Gastrocnemius medialis (tissue), 4 donors: ENCODE data around the gene AGTR2. TPM values are rescaled to one million over a fixed set of nuclear protein-coding genes. Genes with fewer than 3 reads are reported as not detected.
"Not testable (repeated sequence)": the region's sequence is repeated elsewhere in the genome, so short reads cannot be mapped to it uniquely, and the experiment has no call there.

Experiments
- ATAC-seq, 2 donors: fragments of 150-250 bp; one replicate each; pipeline ENCODE4 v1.9.1; 2016
- DNase-seq, 2 donors: peaks; one replicate each; pipeline ENCODE4 v3.0.0-alpha.2; 2019
- H3K27ac ChIP-seq, 4 donors: fragments of 200-600 bp; sonication (generic); 1 replicate in 1 of 4; 2 replicates in 3 of 4; pipeline ENCODE4 v1.5.1; 2016 to 2018; ENCODE audit warnings: mild to moderate bottlenecking in 2 of 4, moderate library complexity in 1 of 4
- H3K27me3 ChIP-seq, 3 donors: fragments of 200-600 bp; sonication (generic) in 2 of 3; 1 replicate in 1 of 3; 2 replicates in 2 of 3; pipeline versions ENCODE4 v1.5.1 to v1.6.0; 2016 to 2019; ENCODE audit warnings: mild to moderate bottlenecking in 1 of 3, moderate library complexity in 1 of 3
- H3K36me3 ChIP-seq, 2 donors: fragments of 200-600 bp; sonication (generic) in 1 of 2; one replicate each; pipeline ENCODE4 v1.5.1; 2017 to 2018
- H3K4me1 ChIP-seq, 2 donors: fragments of 200-600 bp; sonication (generic) in 1 of 2; one replicate each; pipeline ENCODE4 v1.5.1; 2016 to 2017; ENCODE audit warnings: mild to moderate bottlenecking in 2 of 2
- H3K4me3 ChIP-seq, 4 donors: fragments of 200-600 bp; sonication (generic) in 3 of 4; 1 replicate in 1 of 4; 2 replicates in 3 of 4; pipeline ENCODE4 v1.5.1; 2016 to 2019; ENCODE audit warnings: mild to moderate bottlenecking in 2 of 4
- H3K9me3 ChIP-seq, 3 donors: fragments of 200-600 bp; sonication (generic) in 2 of 3; 1 replicate in 1 of 3; 2 replicates in 2 of 3; pipeline ENCODE4 v1.5.1; 2016 to 2019
- POLR2A ChIP-seq, 2 donors: fragments of 450-650 bp; IDR thresholded peaks; one replicate each; pipeline ENCODE4 v1.6.1; 2017; ENCODE audit warnings: antibody characterized with exemption in 2 of 2, mild to moderate bottlenecking in 2 of 2, moderate library complexity in 2 of 2
- in situ Hi-C, 4 donors: fragments of 200-750 bp; cut with MboI; loops; one replicate each; pipeline versions ENCODE4 v1.15.0 to v1.8.0; 2017; ENCODE audit warnings: low sequenced_read_pairs in 4 of 4
- intact Hi-C: fragments of 100-400 bp; cut with DNase I; formaldehyde crosslinking; loops from one replicate; pipeline ENCODE4 v1.15.1; 2023; ENCODE audit warnings: low total_unique reads
- total RNA-seq, 4 donors: library from RNA; depleted of rRNA; stranded (reverse); fragments of >200 nt; gene quantifications; one replicate each; pipeline versions ENCODE4 v1.1.0 to v1.2.3, GENCODE V29; 2016
- TF ChIP-seq, protein P1 (sequence below), 5 experiments: fragments of 450-650 bp in 3 of 5; fragments of 200-600 bp in 2 of 5; sonication (generic) in 2 of 5; IDR thresholded peaks in 4 of 5; conservative IDR thresholded peaks in 1 of 5; 1 replicate in 4 of 5; 2 replicates in 1 of 5; pipeline ENCODE4 v1.5.1; 2016 to 2019; ENCODE audit warnings: antibody characterized with exemption in 5 of 5, mild to moderate bottlenecking in 3 of 5, moderate library complexity in 3 of 5

The AGTR2 gene
- total RNA-seq, 4 donors from 2014 or later = not detected

DNA sequence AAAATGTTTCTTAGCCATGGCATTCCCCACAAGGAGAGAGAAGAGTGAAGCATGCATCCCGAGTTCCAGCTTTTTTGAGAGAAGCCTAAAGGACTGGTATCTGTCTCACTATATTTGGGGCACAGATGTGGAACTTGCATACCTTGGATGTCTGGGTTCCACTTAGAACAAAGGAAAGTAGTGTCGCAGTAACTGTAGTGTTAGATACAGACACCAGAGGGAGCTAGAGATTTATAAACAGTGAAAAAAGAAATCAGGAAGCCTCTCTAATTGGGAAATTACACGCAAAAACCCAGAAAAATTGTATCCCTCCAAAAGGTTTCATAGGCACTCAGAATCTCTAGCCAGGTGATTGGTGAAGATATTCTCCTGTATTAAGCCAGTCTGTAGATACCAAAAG is 34.4 kb downstream of the AGTR2 start:
- H3K4me3 ChIP-seq = no peak overlapping the region
- no peaks in the 10 kb centered on the region for H3K9me3 ChIP-seq
- no peak overlapping the region for H3K27ac ChIP-seq
- in situ Hi-C loops (no loop called here), intact Hi-C loops (no loop called here)
- no peaks in the 10 kb centered on the region for H3K27me3 ChIP-seq
- DNase-seq (no peak), ATAC-seq (no peak)
- H3K36me3 ChIP-seq = no peaks in the 10 kb centered on the region
- TF ChIP-seq, protein P1, sequence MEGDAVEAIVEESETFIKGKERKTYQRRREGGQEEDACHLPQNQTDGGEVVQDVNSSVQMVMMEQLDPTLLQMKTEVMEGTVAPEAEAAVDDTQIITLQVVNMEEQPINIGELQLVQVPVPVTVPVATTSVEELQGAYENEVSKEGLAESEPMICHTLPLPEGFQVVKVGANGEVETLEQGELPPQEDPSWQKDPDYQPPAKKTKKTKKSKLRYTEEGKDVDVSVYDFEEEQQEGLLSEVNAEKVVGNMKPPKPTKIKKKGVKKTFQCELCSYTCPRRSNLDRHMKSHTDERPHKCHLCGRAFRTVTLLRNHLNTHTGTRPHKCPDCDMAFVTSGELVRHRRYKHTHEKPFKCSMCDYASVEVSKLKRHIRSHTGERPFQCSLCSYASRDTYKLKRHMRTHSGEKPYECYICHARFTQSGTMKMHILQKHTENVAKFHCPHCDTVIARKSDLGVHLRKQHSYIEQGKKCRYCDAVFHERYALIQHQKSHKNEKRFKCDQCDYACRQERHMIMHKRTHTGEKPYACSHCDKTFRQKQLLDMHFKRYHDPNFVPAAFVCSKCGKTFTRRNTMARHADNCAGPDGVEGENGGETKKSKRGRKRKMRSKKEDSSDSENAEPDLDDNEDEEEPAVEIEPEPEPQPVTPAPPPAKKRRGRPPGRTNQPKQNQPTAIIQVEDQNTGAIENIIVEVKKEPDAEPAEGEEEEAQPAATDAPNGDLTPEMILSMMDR (IDR thresholded peaks at IDR 0.05 in 4 of 5, conservative IDR thresholded peaks at IDR 0.05 in 1 of 5) = peak in 1 of 5 experiments; percentile 42
- TF ChIP-seq POLR2A (IDR thresholded peaks at IDR 0.05) = no peak
- H3K4me1 ChIP-seq = no peaks in the 10 kb centered on the region

DNA sequence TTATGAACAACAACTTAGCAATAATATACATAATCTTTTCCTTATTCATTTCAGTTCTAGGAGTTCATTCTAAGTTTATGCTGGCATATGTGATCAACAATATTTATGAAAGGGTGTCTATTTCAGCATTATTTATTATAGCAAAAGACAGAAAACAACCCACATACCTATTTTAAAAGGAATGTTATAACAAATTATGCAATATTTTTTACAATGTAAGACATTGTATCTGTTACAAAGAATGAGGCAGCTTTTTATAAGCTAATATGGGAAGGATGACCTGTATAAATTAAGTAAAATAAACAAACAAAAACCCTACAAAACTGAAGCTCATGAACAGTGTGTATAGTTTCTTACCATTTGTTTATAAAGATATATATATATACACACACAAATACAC is 42.7 kb downstream of the AGTR2 start:
- Histone ChIP-seq H3K9me3 (no peaks in the 10 kb centered on the region), H3K27me3 (no peaks in the 10 kb centered on the region), H3K36me3 (no peaks in the 10 kb centered on the region), H3K4me3 (no peak overlapping the region), H3K27ac (no peak overlapping the region), H3K4me1 (no peaks in the 10 kb centered on the region)
- ATAC-seq (no peak), DNase-seq (no peak)
- in situ Hi-C loops = no loop called here
- TF ChIP-seq, protein P1 (IDR thresholded peaks at IDR 0.05 in 4 of 5, conservative IDR thresholded peaks at IDR 0.05 in 1 of 5) = no peak
- TF ChIP-seq POLR2A (IDR thresholded peaks at IDR 0.05) = no peak
- intact Hi-C loops = no loop called here

DNA sequence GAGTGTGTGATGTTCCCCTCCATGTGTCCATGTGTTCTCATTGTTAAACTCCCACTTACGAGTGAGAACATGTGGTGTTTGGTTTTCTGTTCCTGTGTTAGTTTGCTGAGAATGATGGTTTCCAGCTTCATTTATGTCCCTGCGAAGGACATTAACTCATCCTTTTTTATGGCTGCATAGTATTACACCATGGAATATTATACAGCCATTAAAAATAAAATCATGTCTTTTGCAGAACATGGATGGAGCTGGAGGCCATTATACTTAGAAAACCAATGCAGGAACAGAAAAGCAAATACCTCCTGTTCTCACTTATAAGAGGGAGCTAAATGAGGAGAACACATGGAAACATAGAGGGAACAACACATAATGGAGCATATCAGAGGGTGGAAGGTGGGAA is 46.5 kb downstream of the AGTR2 start:
- ATAC-seq, H3K4me3 ChIP-seq, in situ Hi-C loops, H3K9me3 ChIP-seq, H3K4me1 ChIP-seq, H3K27me3 ChIP-seq, H3K36me3 ChIP-seq, DNase-seq, intact Hi-C loops, H3K27ac ChIP-seq: not testable (repeated sequence)
